RCC 7860 (cell line): ENCODE results near the gene NIP7.
"Not testable (repeated sequence)": the region's sequence is repeated elsewhere in the genome, so short reads cannot be mapped to it uniquely, and the experiment has no call there.

Source experiments
- DNase-seq: peaks from one replicate; pipeline ENCODE4 v3.0.0-alpha.2; 2015; ENCODE audit warnings: low spot score
- FAIRE-seq: peaks from 2 replicates; lab custom pipeline; 2012; peaks lifted over from hg19 to GRCh38; lab: Jason Lieb, UNC

NIP7 gene

DNA sequence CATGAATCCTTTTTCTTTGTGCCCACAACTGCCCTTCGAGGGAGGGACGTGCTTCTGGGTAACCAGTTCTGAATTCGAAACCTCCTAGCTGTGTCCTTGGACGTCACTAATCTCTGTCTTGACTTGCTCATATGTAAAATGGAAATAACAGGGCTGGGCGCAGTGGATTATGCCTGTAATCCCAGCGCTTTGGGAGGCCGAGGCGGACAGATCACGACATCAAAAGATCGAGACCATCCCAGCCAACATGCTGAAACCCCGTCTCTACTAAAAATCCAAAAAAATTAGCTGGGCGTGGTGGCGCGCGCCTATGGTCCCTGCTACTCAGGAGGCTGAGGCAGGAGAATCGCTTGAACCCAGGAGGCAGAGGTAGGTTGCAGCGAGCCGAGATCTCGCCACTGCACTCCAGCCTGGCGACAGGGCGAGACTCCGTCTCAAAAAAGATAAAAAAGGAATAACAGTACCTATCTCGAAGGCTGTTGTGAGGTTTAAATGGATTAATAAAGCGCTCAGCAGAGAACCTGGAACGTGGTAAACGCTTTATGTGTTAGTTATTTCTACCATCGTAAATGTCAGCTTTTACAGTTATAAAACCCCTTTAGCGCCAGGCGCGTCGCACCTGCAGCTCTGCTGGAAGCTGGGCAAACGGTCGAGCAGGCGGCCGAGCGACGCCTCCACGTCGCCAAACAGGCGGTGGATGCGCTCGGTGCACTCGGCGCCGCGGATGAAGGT lies 849 bp upstream of the NIP7 start:
- FAIRE-seq: no peak
- DNase-seq: no peak

DNA sequence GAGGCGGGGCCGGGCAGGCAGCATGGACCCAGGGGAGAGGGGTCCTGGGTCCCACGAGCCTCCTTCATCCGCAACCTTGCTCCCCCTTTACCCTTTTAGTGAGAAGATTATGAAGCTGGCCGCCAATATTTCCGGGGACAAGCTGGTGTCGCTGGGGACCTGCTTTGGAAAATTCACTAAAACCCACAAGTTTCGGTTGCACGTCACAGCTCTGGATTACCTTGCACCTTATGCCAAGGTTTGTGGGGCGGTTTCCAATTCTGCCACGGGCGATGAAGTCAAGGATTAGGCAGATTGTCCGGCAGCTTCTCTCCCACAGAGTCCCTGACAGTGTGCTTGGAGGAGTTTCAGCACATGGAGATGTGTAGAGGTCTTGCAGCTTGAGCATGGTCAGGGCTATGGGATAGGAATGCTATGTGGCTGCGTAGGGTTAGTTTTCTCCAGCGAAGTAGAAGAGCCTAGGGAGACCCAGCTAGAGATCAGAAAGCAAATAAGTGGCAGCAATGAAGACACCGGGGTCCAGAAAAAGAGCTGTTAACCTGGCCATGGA lies 598 bp downstream of the NIP7 start:
- DNase-seq (no peak), FAIRE-seq (no peak)

DNA sequence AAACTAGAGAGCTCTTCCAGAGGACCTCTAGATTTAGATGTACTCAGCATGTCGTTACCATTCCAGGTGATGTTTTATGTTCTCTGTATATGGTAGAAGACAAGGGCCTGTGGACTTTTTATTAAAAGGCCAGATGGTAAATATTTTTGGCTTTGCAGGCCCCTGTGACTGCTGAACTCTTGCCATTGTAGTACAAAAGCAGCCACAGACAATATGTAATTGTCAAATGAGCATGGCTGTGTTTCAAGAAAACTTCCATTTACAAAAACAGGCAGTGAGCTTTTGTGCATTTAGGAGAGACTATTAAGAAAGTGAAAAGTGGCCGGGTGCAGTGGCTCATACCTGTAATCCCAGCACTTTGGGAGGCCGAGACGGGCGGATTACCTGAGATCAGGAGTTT lies 4.6 kb downstream of the NIP7 start:
- FAIRE-seq (no peak), DNase-seq (no peak)

DNA sequence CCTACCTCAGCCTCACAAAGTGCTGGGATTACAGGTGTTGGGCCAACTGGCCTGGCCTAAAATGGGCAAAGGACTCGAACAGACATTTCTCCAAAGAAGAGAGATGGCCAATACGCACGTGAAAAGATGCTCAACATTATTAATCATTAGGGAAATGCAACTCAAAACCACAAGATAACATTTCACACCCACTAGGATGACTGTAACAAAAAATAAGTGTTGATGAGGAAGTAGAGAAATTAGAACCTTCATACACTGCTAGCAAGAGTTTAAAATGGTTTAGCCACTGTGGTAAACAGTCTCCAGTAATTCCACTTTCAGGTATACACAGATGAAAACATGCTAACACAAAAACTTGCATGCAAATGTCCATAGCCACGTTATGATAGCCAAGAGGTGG lies 6.4 kb downstream of the NIP7 start:
- no peak for FAIRE-seq

DNA sequence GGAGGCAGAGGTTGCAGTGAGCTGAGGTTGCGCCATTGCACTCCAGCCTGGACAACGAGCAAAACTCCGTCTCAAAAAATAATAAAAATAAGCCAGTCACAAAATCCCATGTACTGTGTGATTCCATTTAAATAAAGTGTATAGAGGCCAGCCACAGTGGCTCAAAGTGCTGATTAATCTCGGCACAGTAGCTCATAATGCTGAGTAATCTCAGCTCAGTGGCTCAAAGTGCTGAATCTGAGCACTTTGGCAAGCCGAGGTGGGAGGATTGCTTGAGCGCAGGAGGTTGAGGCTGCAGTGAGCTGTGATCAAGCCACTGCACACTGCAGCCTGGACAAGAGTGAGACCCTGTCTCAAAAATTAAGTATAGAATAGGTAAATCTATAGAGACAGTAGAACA lies 7.1 kb downstream of the NIP7 start:
- DNase-seq (no peak), FAIRE-seq (no peak)

More for the DNA sequence above, 6.4 kb downstream of the NIP7 start:
- no peak for DNase-seq

DNA sequence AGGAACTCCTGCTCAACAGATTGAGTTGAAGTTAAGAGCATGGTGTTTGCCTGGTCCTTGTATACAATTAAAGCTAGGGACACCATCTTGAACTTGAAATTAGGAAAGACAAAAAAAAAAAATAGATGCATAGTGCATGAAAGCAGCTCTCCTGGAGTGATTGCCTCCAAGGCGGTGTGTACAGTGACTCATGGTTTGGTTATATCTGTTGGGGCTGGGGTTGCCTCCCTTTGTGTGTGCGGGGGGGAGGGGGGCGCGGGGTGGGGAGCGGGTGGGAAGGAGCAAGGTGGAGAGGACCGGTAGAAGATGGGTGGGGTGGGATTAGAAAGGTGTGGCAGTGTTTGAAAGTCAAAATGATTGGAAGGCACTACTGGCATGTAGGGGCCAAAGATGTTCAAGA lies 8.7 kb downstream of the NIP7 start:
- FAIRE-seq (no peak), DNase-seq (no peak)

DNA sequence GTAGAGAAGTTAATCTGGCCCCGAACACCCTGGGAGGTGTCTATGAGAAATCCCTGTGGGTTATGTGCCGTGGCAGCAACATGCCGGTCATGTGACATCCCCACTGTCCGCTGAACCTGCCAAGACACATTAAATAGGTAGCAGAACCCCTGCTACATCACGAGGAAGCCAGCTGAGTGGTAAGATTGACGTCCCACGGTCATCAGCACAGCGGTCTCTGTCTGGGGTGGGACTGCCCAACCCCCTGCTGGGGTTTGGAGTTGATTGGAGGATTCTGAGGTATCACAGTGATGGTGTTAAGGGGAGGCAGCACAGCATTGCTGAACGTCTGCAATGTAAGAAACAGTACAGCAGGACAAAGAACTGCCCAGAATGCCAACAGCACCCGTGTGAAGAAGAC lies 10.0 kb downstream of the NIP7 start:
- DNase-seq (no peak), FAIRE-seq (no peak)

DNA sequence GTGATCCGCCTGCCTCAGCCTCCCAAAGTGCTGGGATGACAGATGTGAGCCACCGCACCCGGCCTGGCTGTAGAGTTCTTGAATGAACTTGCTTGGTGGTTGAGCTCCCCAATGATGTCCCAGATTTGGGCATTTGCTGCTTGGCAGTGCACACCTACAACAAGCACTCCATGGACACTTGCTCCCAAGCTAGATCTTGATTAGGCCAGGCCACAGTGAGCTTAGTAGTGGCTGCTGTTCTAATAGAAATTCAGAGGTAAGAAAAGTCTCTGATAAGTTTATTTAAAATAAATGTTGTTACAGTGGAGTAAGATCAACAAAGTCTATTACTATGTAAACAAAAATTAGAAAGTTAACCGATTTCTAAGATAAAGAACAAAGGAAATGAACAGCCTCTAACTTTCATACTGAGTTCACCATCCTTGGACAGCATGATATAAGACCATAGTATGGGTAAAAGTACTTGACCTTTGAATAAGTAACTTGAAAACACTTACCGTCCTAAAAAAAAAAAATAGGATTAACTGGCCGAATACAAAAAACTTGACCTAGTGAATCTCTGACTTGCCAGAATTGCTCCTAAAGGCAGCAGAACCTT lies 11.1 kb downstream of the NIP7 start:
- FAIRE-seq (no peak), DNase-seq (no peak)

DNA sequence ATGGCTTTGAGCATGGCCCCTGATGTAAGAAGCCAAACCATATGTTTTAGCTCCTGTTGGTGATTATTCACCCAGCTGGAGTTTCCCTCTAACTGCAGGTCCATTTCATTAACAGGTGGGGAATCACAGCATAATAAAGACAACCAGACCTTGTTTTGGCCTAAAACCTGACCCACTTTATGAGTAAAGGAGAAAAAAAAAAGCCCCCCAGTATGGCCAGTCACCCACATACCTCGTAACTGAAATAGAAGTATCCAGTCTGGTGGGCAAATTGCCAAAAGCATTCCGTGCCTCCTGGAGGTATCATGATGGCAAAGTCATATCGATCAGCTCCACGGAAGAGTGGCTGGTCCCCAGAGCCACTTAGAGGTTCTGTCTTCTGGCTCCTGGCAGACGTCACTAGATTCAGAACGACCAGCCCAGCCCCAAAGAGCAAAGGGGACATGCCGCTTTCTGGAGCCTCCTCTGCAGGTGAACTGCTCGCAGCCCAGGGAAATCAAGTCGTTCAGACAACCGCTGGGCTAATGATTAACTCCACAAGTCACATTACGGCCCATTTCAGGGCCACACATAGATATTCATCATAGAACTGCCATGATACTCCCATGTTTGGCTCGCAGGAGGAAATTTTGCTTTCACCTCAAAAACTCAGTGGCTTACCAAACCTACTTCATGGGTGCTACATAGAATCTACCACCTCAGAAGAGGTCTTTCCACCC lies 11.9 kb downstream of the NIP7 start, which contains the start of gene TMED6:
TSS of gene TMED6 (minus strand) at position 478 of the 719 bp plus-strand sequence. CDS start at position 445, 33 bp downstream.
- FAIRE-seq (no peak), DNase-seq (no peak)

DNA sequence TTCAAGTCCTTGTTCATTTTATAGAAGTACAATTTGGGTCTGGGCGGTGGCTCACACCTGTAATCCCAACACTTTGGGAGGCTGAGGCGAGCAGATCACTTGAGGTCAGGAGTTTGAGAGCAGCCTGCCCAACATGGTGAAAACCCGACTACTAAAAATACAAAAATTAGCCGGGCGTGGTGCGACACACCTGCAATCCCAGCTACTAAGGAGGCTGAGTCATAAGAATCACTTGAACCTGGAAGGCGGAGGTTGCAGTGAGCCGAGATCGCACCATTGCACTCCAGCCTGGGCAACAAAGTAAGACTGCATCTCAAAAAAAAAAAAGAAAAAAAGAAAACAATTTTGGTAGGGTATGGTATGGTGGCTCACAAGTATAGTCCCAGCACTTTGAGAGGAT lies 20.5 kb downstream of the NIP7 start:
- not testable (repeated sequence) for DNase-seq, FAIRE-seq

DNA sequence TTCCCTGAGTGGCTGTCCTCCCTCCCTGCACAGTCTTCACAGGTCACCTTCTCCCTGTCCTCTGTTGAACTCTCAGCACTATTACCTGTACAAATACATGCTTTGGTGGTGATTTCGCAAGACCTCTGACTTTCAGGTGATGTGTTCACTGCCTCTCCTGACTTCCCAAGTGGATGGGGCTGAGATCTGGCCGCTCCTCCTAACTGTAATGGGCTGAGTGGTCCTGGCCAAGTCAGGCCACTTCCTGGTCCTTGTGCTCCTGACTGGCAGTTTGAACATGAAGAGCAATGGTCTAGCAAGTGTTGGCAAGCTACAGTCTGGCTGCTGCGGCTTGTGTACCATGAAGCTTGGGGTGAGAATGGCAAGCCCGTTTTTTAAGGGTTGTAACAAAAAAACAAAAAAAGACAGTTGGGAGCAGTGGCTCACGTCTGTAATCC lies 23.7 kb downstream of the NIP7 start:
- FAIRE-seq: no peak
- DNase-seq: no peak

DNA sequence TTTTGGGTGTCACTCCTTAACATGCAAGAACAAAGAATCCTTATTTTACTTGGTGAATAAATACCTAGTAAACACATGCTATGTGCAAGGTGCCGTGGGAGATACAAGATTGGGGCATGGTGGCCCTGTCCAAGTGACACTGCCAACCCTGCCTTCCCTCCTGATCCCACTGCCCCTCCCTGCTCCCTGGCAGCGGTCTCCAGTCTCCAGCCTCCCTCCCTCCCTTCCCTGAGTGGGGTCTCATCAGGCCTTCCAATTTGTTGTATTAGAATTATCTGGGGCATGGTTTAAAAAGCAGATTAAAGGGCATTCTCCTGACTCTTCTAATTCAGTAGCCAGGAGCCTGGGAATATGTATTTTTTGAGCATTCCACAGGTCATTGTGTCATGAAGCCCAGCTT lies 24.5 kb downstream of the NIP7 start:
- FAIRE-seq: no peak
- no peak for DNase-seq

DNA sequence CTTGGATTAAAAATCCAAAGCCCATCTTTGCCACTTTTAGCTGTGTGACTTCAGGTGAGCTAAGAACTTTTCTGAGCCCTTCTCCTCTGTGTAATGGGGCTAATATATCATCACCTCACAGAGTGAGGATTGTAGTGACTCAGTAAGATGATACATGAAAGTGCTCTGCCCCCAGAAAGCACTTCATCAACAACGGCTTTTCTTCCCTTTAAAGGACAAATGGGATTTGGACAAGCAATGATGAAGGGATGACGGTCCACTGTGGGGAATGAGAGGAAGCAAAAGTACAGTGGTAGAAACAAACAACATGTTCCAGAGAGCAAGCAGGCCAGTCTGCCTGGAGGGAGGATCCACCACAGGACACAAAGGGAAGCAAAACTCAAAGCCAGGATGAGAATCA lies 26.3 kb downstream of the NIP7 start:
- DNase-seq: no peak

DNA sequence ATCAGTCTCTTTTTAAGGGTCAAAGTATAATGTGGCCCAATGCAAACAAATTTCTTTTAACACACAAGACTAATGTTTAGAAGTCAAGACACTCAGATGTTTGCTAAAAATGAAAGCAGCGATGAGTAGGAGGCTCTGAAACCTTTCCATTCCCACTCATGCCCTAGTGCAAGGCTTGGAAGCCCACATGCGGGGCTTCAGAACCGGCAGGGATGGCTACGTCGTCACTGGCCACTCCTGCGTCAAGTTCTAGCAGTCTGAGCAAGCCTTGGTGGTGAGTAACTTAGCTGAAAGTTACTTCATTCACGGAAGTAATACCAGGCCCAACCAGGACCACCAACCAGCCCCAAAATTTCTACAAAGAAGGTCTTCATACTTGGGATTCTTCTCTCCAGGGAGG lies 26.9 kb downstream of the NIP7 start:
- DNase-seq (no peak), FAIRE-seq (no peak)

More for the DNA sequence above, 26.3 kb downstream of the NIP7 start:
- no peak for FAIRE-seq

DNA sequence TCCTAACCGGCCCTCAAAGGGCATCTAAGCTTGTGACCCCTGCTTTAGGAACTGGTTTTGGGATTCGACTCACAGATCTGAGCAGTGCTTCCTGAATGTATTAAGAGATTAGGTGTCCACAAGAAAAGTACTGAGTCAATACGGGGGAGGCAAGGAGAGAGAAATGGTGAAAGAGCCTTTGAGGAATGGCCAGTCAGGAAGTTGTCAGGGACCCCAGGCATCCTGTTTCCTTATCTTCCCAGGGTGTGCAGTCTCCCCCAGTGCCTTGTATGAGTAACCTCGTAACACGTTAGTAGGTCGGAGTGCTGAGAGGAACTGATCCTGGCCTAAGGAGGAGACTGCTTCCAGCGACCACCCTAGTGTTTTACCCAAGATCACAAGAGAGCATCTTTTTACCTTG lies 28.4 kb downstream of the NIP7 start:
- no peak for DNase-seq
- no peak for FAIRE-seq

DNA sequence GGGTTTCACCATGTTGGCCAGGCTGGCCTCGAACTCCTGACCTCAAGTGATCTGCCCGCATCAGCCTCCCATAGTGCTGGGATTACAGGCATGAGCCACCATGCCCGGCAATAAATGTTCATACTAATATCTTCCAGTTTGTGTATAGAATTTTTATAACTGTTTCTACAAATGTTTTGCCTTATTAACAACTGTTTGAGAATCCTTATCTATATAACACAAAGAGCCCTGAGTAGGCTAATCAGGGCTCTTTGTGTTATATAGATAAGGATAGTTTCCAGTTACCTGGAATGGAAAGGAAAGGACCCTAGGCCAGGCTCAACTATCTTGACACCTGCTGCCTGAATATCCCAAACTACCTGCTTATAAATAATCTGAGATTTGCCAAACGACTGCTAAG lies 29.3 kb downstream of the NIP7 start:
- DNase-seq: no peak
- no peak for FAIRE-seq

DNA sequence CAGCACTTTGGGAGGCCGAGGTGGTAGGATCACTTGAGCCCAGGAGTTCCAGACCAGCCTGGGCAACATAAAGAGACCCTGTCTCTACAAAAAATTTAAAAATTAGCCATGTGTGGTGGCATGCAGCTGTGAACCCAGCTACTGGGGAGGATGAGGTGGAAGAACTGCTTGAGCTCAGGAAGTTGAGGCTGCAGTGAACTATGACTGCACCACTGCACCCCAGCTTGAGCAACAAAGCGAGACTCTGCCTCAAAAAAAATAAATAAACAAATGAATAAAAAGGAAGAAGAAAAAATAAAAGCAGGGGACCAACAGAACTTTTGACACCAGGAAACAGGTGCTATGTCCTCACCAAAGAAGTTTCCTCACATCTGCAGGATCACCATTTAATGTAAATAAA lies 32.0 kb downstream of the NIP7 start:
- FAIRE-seq (no peak), DNase-seq (no peak)

DNA sequence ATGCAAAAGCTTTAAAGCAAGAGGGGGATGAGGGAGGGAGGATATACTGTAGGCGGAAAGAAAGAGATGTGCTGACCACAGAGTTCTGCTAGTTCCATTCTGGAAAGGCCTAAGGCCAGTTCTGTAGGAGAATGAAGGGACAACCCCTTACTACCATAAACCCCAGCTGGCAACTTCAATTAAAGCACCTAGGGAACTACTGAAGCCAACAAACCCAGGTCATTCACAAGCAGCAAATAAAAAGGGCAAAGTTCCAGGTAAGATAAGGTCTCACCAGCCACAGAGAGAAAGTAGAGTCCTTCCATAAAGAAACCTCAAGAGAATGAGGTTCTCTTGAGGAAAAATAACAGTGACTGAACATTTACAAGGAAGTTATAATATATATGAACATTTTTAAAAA lies 33.4 kb downstream of the NIP7 start:
- DNase-seq: no peak
- no peak for FAIRE-seq

DNA sequence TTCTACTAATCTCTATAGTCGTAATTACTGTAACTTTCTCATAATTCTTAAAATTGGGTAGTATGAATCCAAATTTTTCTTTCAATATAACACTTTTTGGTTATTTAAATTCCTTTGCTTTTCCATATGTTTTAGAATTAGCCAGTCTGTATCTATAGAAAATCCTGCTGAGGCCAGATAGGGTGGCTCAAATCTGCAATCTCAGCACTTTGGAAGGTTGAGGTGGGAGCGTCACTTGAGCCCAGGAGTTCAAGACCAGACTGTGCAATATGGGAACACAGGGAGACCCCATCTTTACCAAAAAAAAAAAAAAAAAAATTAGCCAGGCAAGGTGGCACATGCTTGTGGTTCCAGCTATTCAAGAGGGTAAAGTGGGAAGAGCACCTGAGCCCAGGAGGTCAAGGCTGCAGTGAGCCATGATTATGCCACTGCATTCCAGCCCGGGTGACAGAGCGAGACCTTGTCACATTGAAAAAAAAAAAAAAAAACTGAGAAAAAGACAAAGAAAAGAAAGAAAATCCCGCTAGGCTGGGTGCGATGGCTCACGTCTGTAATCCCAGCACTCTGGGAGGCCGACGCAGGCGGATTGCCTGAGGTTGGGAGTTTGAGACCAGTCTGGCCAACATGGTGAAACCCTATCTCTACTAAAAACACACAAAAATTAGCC lies 37.0 kb downstream of the NIP7 start:
- no peak for DNase-seq
- no peak for FAIRE-seq

DNA sequence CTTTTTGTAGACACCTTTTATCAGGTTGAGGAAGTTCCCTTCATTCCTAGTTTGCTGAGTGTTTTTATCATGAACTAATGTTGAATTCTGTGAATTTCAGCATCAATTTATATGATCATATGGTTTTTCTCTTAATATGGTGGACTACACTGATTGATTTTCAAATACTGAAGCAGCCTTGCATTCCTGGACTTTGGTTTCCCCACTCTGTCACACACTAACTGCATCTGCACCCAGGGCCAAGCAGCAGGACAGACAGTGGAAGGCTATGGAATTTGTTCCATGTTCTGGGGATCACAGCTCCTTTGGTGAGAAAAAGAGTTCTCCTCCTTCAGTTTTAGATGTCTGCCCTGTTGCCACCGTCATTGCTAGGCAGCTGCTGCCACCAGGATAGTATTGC lies 38.5 kb downstream of the NIP7 start:
- no peak for FAIRE-seq
- DNase-seq: no peak

DNA sequence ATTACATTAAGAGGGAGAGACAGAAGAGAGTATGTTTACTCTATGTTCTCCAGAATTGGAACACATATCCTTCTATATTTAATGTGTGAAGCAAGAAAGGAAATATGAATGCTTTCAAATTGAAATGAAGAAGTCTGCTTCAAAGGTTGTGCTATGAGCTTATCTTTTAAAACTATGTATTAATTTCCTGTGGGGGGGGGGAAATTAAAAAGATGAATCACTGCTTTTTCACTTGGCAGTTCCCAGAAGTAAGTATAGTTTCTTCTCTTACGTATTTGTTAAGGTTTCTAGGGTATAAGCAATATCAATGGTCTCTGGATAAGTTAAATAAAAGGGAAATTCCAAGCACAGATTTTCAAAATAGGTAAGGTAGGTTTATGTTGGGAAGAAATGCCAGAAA lies 39.2 kb downstream of the NIP7 start:
- DNase-seq: no peak
- FAIRE-seq: no peak
